Naive thymus-derived CD4-positive, alpha-beta T cell (primary cell): ENCODE results near the gene SLAMF7. TPM values are rescaled to one million over a fixed set of nuclear protein-coding genes. Genes with fewer than 3 reads are reported as not detected.
"Not testable (repeated sequence)": the region's sequence is repeated elsewhere in the genome, so short reads cannot be mapped to it uniquely, and the experiment has no call there.

Experiments
- ATAC-seq: fragments of 150-1000 bp; cut with Tn5 transposase; 2 replicates; pipeline ENCODE4 v1.10.0; 2021; ENCODE audit warnings: mild to moderate bottlenecking, moderate library complexity
- CTCF ChIA-PET: fragments of 350-600 bp; sonication (Branson Sonifier 250); formaldehyde crosslinking; loops from one replicate; lab custom pipeline; 2021; ENCODE audit warnings: antibody characterized with exemption; lab: Charles Lee
- POLR2A ChIA-PET: fragments of 350-600 bp; sonication (Branson Sonifier 250); formaldehyde crosslinking; loops from one replicate; lab custom pipeline; 2021; ENCODE audit warnings: antibody characterized with exemption, inconsistent platforms; lab: Charles Lee
- DNase-seq, 9 donors: peaks; one replicate each; pipeline versions ENCODE4 v3.0.0 to v3.0.0-alpha.2; 2020 to 2022; ENCODE audit warnings: mixed read lengths in 1 of 9
- H3K27ac ChIP-seq: one replicate; pipeline ENCODE4 v1.7.0; 2013; ENCODE audit warnings: mild to moderate bottlenecking, low read depth, low read length, moderate library complexity
- H3K27me3 ChIP-seq, 2 donors: one replicate each; pipeline ENCODE4 v1.7.0; 2013; ENCODE audit warnings: low read length in 2 of 2, mild to moderate bottlenecking in 2 of 2, moderate library complexity in 2 of 2; ENCODE audit not compliant: control insufficient read depth in 2 of 2, insufficient read depth in 2 of 2
- H3K36me3 ChIP-seq, 3 experiments: 1 replicate in 2 of 3; 2 replicates in 1 of 3; pipeline ENCODE4 v1.7.0; 2013; ENCODE audit warnings: low read length in 3 of 3, mild to moderate bottlenecking in 3 of 3, moderate library complexity in 1 of 3; ENCODE audit not compliant: insufficient read depth in 3 of 3, control insufficient read depth in 2 of 3
- H3K4me1 ChIP-seq, 2 donors: one replicate each; pipeline ENCODE4 v1.7.0; 2013; ENCODE audit warnings: low read length in 2 of 2, mild to moderate bottlenecking in 2 of 2, moderate library complexity in 1 of 2; ENCODE audit not compliant: control insufficient read depth in 2 of 2, insufficient read depth in 2 of 2
- H3K4me3 ChIP-seq: 2 replicates; pipeline ENCODE4 v1.7.0; 2013; ENCODE audit warnings: mild to moderate bottlenecking, low read length
- H3K9me3 ChIP-seq, 3 experiments: 1 replicate in 2 of 3; 2 replicates in 1 of 3; pipeline ENCODE4 v1.7.0; 2013; ENCODE audit warnings: low read length in 3 of 3; ENCODE audit not compliant: control insufficient read depth in 2 of 3
- H3K27ac Mint-ChIP-seq, 9 donors: one replicate each; pipeline ENCODE4 v1.8.0; 2020 to 2022; ENCODE audit warnings: mixed read lengths in 9 of 9, mild to moderate bottlenecking in 8 of 9, moderate library complexity in 5 of 9, inconsistent platforms in 2 of 9
- H3K27me3 Mint-ChIP-seq, 5 donors: one replicate each; pipeline ENCODE4 v1.8.0; 2021 to 2022; ENCODE audit warnings: mixed read lengths in 5 of 5, mild to moderate bottlenecking in 1 of 5
- H3K36me3 Mint-ChIP-seq, 5 donors: one replicate each; pipeline ENCODE4 v1.8.0; 2020 to 2022; ENCODE audit warnings: mixed read lengths in 5 of 5, mild to moderate bottlenecking in 3 of 5, inconsistent platforms in 1 of 5
- H3K4me1 Mint-ChIP-seq, 7 donors: one replicate each; pipeline ENCODE4 v1.8.0; 2020 to 2022; ENCODE audit warnings: mixed read lengths in 7 of 7, mild to moderate bottlenecking in 3 of 7, inconsistent platforms in 1 of 7
- H3K4me3 Mint-ChIP-seq, 10 donors: one replicate each; pipeline ENCODE4 v1.8.0; 2020 to 2022; ENCODE audit warnings: mild to moderate bottlenecking in 10 of 10, mixed read lengths in 10 of 10, moderate library complexity in 6 of 10, inconsistent platforms in 2 of 10
- H3K9me3 Mint-ChIP-seq, 11 donors: one replicate each; pipeline ENCODE4 v1.8.0; 2020 to 2022; ENCODE audit warnings: mixed read lengths in 11 of 11, mild to moderate bottlenecking in 4 of 11, inconsistent platforms in 1 of 11, moderate library complexity in 1 of 11
- intact Hi-C, 2 donors: fragments of 100-400 bp; cut with micrococcal nuclease; formaldehyde crosslinking; loops; one replicate each; pipeline ENCODE4 v1.15.1; 2023
- polyA plus RNA-seq, 2 donors: library from polyadenylated mRNA; unstranded; fragments of 300-500 nt; fragmentation: Illumina TruSeq; gene quantifications; one replicate each; pipeline ENCODE4 v1.2.3, GENCODE V29; 2021
- total RNA-seq, 6 experiments: library from RNA in 5 of 6; stranded (reverse) in 5 of 6; gene quantifications; 1 replicate in 5 of 6; 2 replicates in 1 of 6; pipeline ENCODE4 v1.2.3 and lab custom pipeline; 2021 to 2026

Gene SLAMF7
- total RNA-seq (10 to 100 TPM in 2 of 5 experiments, 1 to 10 TPM in 3; 1.9 to 39.3 (median 7.7) TPM), polyA plus RNA-seq (under 1 TPM; 0.21 to 0.52 TPM), total RNA-seq (lab: John Stamatoyannopoulos, UW) (not detected)

- Mint-ChIP-seq H3K36me3 (peaks cover 0 to 32% (median 9%) of the 10 kb centered on the region in 5 donors), H3K4me1 (peaks cover 30 to 63% (median 36%) of the 10 kb centered on the region in 7 donors), H3K9me3 (peaks cover 0 to 30% (median 13%) of the 10 kb centered on the region in 11 donors), H3K27me3 (no peaks in the 10 kb centered on the region), H3K27ac (peak within 1 kb of the TSS in 6 of 9 donors; percentile 5 to 62 (median 28)), H3K4me3 (peak within 1 kb of the TSS in 4 of 10 donors; percentile 7 to 79 (median 44))
- H3K27ac ChIP-seq = no peak within 1 kb of the TSS
- peaks cover 17 to 35% of the 10 kb centered on the region in 2 donors for H3K4me1 ChIP-seq
- ChIA-PET CTCF (interaction anchor here (0.9 to 1.5 kb wide), 5 partner anchors 9 to 56 kb away, joined by 3 to 7 read pairs (median 4); no protein-coding TSS in a partner anchor), POLR2A (no interaction called here)
- peak within 1 kb of the TSS; percentile 40 for H3K4me3 ChIP-seq
- ATAC-seq (peak; percentile 86), DNase-seq (no peak)
- no peaks in the 10 kb centered on the region for H3K27me3 ChIP-seq
- no peaks in the 10 kb centered on the region for H3K9me3 ChIP-seq
- no peaks in the 10 kb centered on the region for H3K36me3 ChIP-seq
- intact Hi-C loops = no loop called here
These were observed at the start of gene SLAMF7 for GRCh38 chr1:160739098-160739511. Gene SLAMF7, plus strand, starts transcription at chr1:160739247. Its CDS starts 55 bp downstream, at chr1:160739302.

- H3K27ac Mint-ChIP-seq = peak overlapping the region; percentile 0 to 92 (median 82)
- peak overlapping the region in 7 of 10 donors; percentile 14 to 61 (median 35) for H3K4me3 Mint-ChIP-seq
- intact Hi-C loops = loop anchor here in 1 of 2 donors (1.0 kb wide), 1 partner anchor 11 kb away; no protein-coding TSS in a partner anchor
- POLR2A ChIA-PET = interaction anchor here (0.8 kb wide), 1 partner anchor 115 kb away, joined by 3 read pairs; no protein-coding TSS in a partner anchor
- H3K9me3 Mint-ChIP-seq, H3K27me3 ChIP-seq, H3K36me3 ChIP-seq, DNase-seq, H3K27me3 Mint-ChIP-seq, ATAC-seq, H3K9me3 ChIP-seq, H3K4me3 ChIP-seq: not testable (repeated sequence)
- peaks cover 4 to 33% (median 20%) of the 10 kb centered on the region in 5 donors for H3K36me3 Mint-ChIP-seq
- peaks cover 55 to 89% (median 77%) of the 10 kb centered on the region in 7 donors for H3K4me1 Mint-ChIP-seq
- H3K4me1 ChIP-seq = peaks cover 9 to 25% of the 10 kb centered on the region in 2 donors
- peak overlapping the region; percentile 21 for H3K27ac ChIP-seq
- CTCF ChIA-PET = interaction anchor here (0.7 to 1.5 kb wide), 9 partner anchors 8 to 84 kb away, joined by 3 to 6 read pairs (median 3); partner anchors contain the start of gene CD48
These were observed 46.7 kb upstream of the SLAMF7 start for GRCh38 chr1:160692390-160692789.

- no peak overlapping the region for H3K27ac ChIP-seq
- intact Hi-C loops = no loop called here
- no peaks in the 10 kb centered on the region for H3K9me3 ChIP-seq
- ChIA-PET CTCF (interaction anchor here (2.1 to 7.9 kb wide), 2 partner anchors 20 to 23 kb away, joined by 7 to 46 read pairs; no protein-coding TSS in a partner anchor), POLR2A (interaction anchor here (1.2 to 1.8 kb wide), 2 partner anchors 9 to 74 kb away, joined by 3 to 7 read pairs; partner anchors contain the start of gene CD48)
- H3K27me3 Mint-ChIP-seq = no peaks in the 10 kb centered on the region
- DNase-seq (no peak), ATAC-seq (no peak)
- peaks cover 52 to 61% of the 10 kb centered on the region in 2 donors for H3K4me1 ChIP-seq
- no peaks in the 10 kb centered on the region for H3K27me3 ChIP-seq
- H3K36me3 Mint-ChIP-seq = peaks cover 12 to 37% (median 33%) of the 10 kb centered on the region in 5 donors
- peak overlapping the region in 7 of 10 donors; percentile 41 to 73 (median 57) for H3K4me3 Mint-ChIP-seq
- no peak overlapping the region for H3K4me3 ChIP-seq
- peaks cover 0 to 17% (median 0%) of the 10 kb centered on the region in 3 experiments for H3K36me3 ChIP-seq
- peak overlapping the region in 6 of 9 donors; percentile 44 to 88 (median 82) for H3K27ac Mint-ChIP-seq
- peaks cover 21 to 87% (median 55%) of the 10 kb centered on the region in 7 donors for H3K4me1 Mint-ChIP-seq
- no peaks in the 10 kb centered on the region for H3K9me3 Mint-ChIP-seq
These were observed 36.9 kb upstream of the SLAMF7 start for GRCh38 chr1:160702100-160702499.

- ChIA-PET POLR2A (interaction anchor here (0.7 to 2.4 kb wide), 3 partner anchors 20 to 59 kb away, joined by 3 to 17 read pairs (median 3); no protein-coding TSS in a partner anchor), CTCF (interaction anchor here (1.2 to 7.9 kb wide), 4 partner anchors 21 to 86 kb away, joined by 4 to 46 read pairs (median 6); no protein-coding TSS in a partner anchor)
- H3K4me3 ChIP-seq = peak overlapping the region; percentile 7
- H3K27ac ChIP-seq = peak overlapping the region; percentile 99
- peak overlapping the region in 5 of 9 donors; percentile 19 to 86 (median 81) for H3K27ac Mint-ChIP-seq
- intact Hi-C loops = no loop called here
- H3K27me3 ChIP-seq = no peaks in the 10 kb centered on the region
- H3K36me3 ChIP-seq = peaks cover 0 to 17% (median 0%) of the 10 kb centered on the region in 3 experiments
- peaks cover 2 to 66% (median 51%) of the 10 kb centered on the region in 7 donors for H3K4me1 Mint-ChIP-seq
- H3K9me3 Mint-ChIP-seq = no peaks in the 10 kb centered on the region
- DNase-seq (no peak), ATAC-seq (peak; percentile 54)
- peaks cover 12 to 37% (median 33%) of the 10 kb centered on the region in 5 donors for H3K36me3 Mint-ChIP-seq
- no peaks in the 10 kb centered on the region for H3K9me3 ChIP-seq
- peaks cover 69 to 79% of the 10 kb centered on the region in 2 donors for H3K4me1 ChIP-seq
- peak overlapping the region in 4 of 10 donors; percentile 43 to 69 (median 67) for H3K4me3 Mint-ChIP-seq
- H3K27me3 Mint-ChIP-seq = no peaks in the 10 kb centered on the region
These were observed 34.8 kb upstream of the SLAMF7 start for GRCh38 chr1:160704250-160704649.

- DNase-seq, H3K27me3 Mint-ChIP-seq, H3K9me3 ChIP-seq, H3K9me3 Mint-ChIP-seq, H3K27me3 ChIP-seq, POLR2A ChIA-PET: not testable (repeated sequence)
- Histone ChIP-seq H3K4me3 (peak overlapping the region; percentile 5), H3K4me1 (peaks cover 74 to 77% of the 10 kb centered on the region in 2 donors), H3K36me3 (peaks cover 0 to 17% (median 0%) of the 10 kb centered on the region in 3 experiments), H3K27ac (peak overlapping the region; percentile 99)
- intact Hi-C loops = loop anchor here in 1 of 2 donors (5.0 kb wide), 1 partner anchor 33 kb away; no protein-coding TSS in a partner anchor
- Mint-ChIP-seq H3K4me1 (peaks cover 0 to 59% (median 49%) of the 10 kb centered on the region in 7 donors), H3K27ac (peak overlapping the region in 5 of 9 donors; percentile 24 to 91 (median 81)), H3K36me3 (peaks cover 12 to 37% (median 33%) of the 10 kb centered on the region in 5 donors), H3K4me3 (peak overlapping the region in 1 of 10 donors; percentile 83)
- CTCF ChIA-PET = interaction anchor here (0.5 to 7.9 kb wide), 3 partner anchors 20 to 248 kb away, joined by 3 to 46 read pairs (median 4); no protein-coding TSS in a partner anchor
- peak; percentile 51 for ATAC-seq
These were observed 33.8 kb upstream of the SLAMF7 start for GRCh38 chr1:160705212-160705621.

GRCh38 chr1:160705742-160706141 lies 33.3 kb upstream of the SLAMF7 start:
- peak overlapping the region in 1 of 10 donors; percentile 83 for H3K4me3 Mint-ChIP-seq

More at GRCh38 chr1:160705742-160706141, 33.3 kb upstream of the SLAMF7 start:
- no peak for DNase-seq
- H3K4me1 ChIP-seq = peaks cover 72 to 74% of the 10 kb centered on the region in 2 donors
- H3K9me3 Mint-ChIP-seq = no peaks in the 10 kb centered on the region
- peaks cover 0 to 54% (median 46%) of the 10 kb centered on the region in 7 donors for H3K4me1 Mint-ChIP-seq
- POLR2A ChIA-PET = interaction anchor here (0.7 to 4.3 kb wide), 3 partner anchors 15 to 92 kb away, joined by 3 to 18 read pairs (median 4); no protein-coding TSS in a partner anchor
- peak overlapping the region in 5 of 9 donors; percentile 24 to 91 (median 81) for H3K27ac Mint-ChIP-seq
- CTCF ChIA-PET = interaction anchor here (0.5 to 7.9 kb wide), 3 partner anchors 19 to 248 kb away, joined by 3 to 46 read pairs (median 5); no protein-coding TSS in a partner anchor
- H3K27ac ChIP-seq = peak overlapping the region; percentile 99
- peaks cover 0 to 17% (median 0%) of the 10 kb centered on the region in 3 experiments for H3K36me3 ChIP-seq
- H3K9me3 ChIP-seq = no peaks in the 10 kb centered on the region
- ATAC-seq = no peak
- H3K27me3 Mint-ChIP-seq = no peaks in the 10 kb centered on the region
- H3K4me3 ChIP-seq = no peak overlapping the region
- peaks cover 12 to 37% (median 35%) of the 10 kb centered on the region in 5 donors for H3K36me3 Mint-ChIP-seq
- no peaks in the 10 kb centered on the region for H3K27me3 ChIP-seq
- intact Hi-C loops = loop anchor here in 1 of 2 donors (2.0 to 5.0 kb wide), 2 partner anchors 33 to 59 kb away; partner anchors contain the start of gene SLAMF1
